K562 (cell line): ENCODE results near the gene MXRA7. TPM values are rescaled to one million over a fixed set of nuclear protein-coding genes. Genes with fewer than 3 reads are reported as not detected.

Source experiments
- E2F3 ChIP-seq: fragments of 250-450 bp; sonication (Bioruptor Pico); IDR thresholded peaks from 2 replicates; pipeline ENCODE4 v1.4.0; 2020; ENCODE audit warnings: mild to moderate bottlenecking
- JUND ChIP-seq, 2 experiments: IDR thresholded peaks; 2 replicates in 1 of 2; 3 replicates in 1 of 2; pipeline ENCODE4 v1.6.1; 2011; ENCODE audit warnings: borderline replicate concordance in 2 of 2, low read depth in 2 of 2, low read length in 2 of 2, improper control_type of control experiment in 1 of 2, missing biosample characterization in 1 of 2, missing genetic modification characterization in 1 of 2, missing genetic modification reagents in 1 of 2
- LCOR ChIP-seq: sonication (generic); formaldehyde crosslinking; IDR thresholded peaks from 2 replicates; pipeline ENCODE4 v1.8.0; 2022; ENCODE audit warnings: mild to moderate bottlenecking, missing genetic modification reagents
- SMARCE1 ChIP-seq: fragments of 450-650 bp; IDR thresholded peaks from 2 replicates; pipeline ENCODE4 v1.7.1; 2016; ENCODE audit warnings: mild to moderate bottlenecking
- TBP ChIP-seq: optimal IDR thresholded peaks from 2 replicates; pipeline ENCODE3; 2011; ENCODE audit warnings: low read depth, low read length, improper control_type of control experiment
- ZBTB8A ChIP-seq: fragments of 450-650 bp; IDR thresholded peaks from 2 replicates; pipeline ENCODE4 v1.6.1; 2018; ENCODE audit warnings: mild to moderate bottlenecking, moderate library complexity; ENCODE audit not compliant: partially characterized antibody
- ZEB2 ChIP-seq: fragments of 450-650 bp; IDR thresholded peaks from 2 replicates; pipeline ENCODE4 v1.6.1; 2016
- ZFX ChIP-seq: sonication (generic); formaldehyde crosslinking; IDR thresholded peaks from 2 replicates; pipeline ENCODE4 v1.8.0; 2022; ENCODE audit warnings: mild to moderate bottlenecking, missing genetic modification reagents, moderate library complexity
- ZNF124 ChIP-seq: sonication (generic); formaldehyde crosslinking; IDR thresholded peaks from 2 replicates; pipeline ENCODE4 v1.8.1; 2022; ENCODE audit warnings: missing genetic modification reagents
- ZNF316 ChIP-seq: fragments of 450-650 bp; IDR thresholded peaks from 2 replicates; pipeline ENCODE4 v1.6.1; 2016
- ZNF347 ChIP-seq: fragments of 450-650 bp; formaldehyde crosslinking; IDR thresholded peaks from 2 replicates; pipeline ENCODE4 v1.4.0; 2020; ENCODE audit warnings: low read depth, mild to moderate bottlenecking, moderate library complexity
- ZNF778 ChIP-seq: fragments of 450-650 bp; formaldehyde crosslinking; IDR thresholded peaks from 2 replicates; pipeline ENCODE4 v1.4.0; 2020; ENCODE audit warnings: mild to moderate bottlenecking, moderate library complexity
- polyA plus RNA-seq, 8 experiments: library from polyadenylated mRNA; depleted of rRNA in 4 of 8; stranded (reverse) in 5 of 8; unstranded in 3 of 8; fragments of >200 nt; fragmentation: Nextera tagmentation in 2 of 8; fragmentation: Illumina TruSeq in 1 of 8; extraction: Ambion mirVana in 2 of 8; extraction: Trizol in 1 of 8; gene quantifications; 2 replicates each; pipeline versions ENCODE4 v1.2.1 to v1.2.3, GENCODE V29; 2011 to 2014; ENCODE audit warnings: inconsistent platforms in 1 of 8, missing spikeins in 1 of 8
- total RNA-seq, 7 experiments: library from RNA; depleted of rRNA in 6 of 7; stranded (reverse); fragments of >200 nt in 6 of 7; fragmentation: Illumina TruSeq in 2 of 7; extraction: Trizol in 2 of 7; gene quantifications; 2 replicates each; pipeline versions ENCODE4 v1.2.1 to v1.2.3, GENCODE V29; 2011 to 2021; ENCODE audit warnings: low replicate concordance in 1 of 7
- TF ChIP-seq, protein P1 (sequence below): fragments of 450-650 bp; IDR thresholded peaks from 2 replicates; pipeline ENCODE4 v1.6.1; 2016; ENCODE audit warnings: antibody characterized with exemption
- TF ChIP-seq, protein P2 (sequence below): fragments of 250-450 bp; sonication (Bioruptor Pico); IDR thresholded peaks from 2 replicates; pipeline ENCODE4 v1.4.0; 2020; ENCODE audit warnings: borderline replicate concordance
- TF ChIP-seq, protein P3 (sequence below): IDR thresholded peaks from 3 replicates; pipeline ENCODE4 v1.6.1; 2011; ENCODE audit warnings: borderline replicate concordance, mild to moderate bottlenecking; ENCODE audit not compliant: insufficient read length, insufficient read depth
- TF ChIP-seq, protein P4 (sequence below): IDR thresholded peaks from 2 replicates; pipeline ENCODE4 v1.6.1; 2016; ENCODE audit warnings: missing genetic modification characterization, missing compliant biosample characterization
- TF ChIP-seq, protein P5 (sequence below): fragments of 250-450 bp; sonication (Bioruptor Pico); IDR thresholded peaks from 2 replicates; pipeline ENCODE4 v1.4.0; 2020

Gene MXRA7
- total and polyA plus RNA-seq, 9 of the 15 experiments (the other 6 are each of a cell fraction or from before 2014, with no cell fraction given): 2.6 to 38.4 (median 14.3) TPM

DNA sequence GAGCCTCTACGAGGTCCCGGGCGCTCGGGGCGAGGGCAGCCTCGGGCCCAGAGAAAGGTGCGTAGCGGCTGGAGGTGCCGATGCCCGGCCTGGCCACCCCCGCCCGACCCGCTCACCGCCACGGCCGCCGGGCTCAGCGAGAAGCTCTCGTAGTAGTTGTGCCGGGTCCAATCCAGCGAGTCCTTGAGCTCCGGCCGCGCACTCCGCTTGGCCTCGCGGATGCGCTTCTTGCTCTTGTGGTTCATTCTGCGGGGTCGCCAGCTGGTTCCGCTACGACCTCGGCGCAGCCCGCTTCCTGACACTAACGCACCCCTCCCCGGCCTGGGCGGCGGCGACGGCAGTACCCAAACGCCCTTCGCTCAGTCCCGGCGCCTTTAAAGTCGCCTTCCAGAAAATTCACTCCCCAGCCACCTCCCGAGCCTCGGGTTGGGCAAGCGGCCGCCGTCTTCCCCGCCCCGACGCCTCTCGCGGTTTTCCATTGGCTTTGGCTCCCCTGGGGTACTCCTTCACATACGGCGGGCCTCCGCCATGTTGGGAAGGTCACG is 15.5 kb upstream of the MXRA7 start, which contains the start of gene JMJD6 (continued):
- TF ChIP-seq, protein P1, sequence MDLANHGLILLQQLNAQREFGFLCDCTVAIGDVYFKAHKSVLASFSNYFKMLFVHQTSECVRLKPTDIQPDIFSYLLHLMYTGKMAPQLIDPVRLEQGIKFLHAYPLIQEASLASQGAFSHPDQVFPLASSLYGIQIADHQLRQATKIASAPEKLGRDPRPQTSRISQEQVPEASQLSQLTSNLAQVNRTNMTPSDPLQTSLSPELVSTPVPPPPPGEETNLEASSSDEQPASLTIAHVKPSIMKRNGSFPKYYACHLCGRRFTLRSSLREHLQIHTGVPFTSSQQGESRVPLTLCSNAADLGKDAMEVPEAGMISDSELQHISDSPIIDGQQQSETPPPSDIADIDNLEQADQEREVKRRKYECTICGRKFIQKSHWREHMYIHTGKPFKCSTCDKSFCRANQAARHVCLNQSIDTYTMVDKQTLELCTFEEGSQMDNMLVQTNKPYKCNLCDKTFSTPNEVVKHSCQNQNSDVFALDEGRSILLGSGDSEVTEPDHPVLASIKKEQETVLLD: no peak
- no peak for TF ChIP-seq TBP
- TF ChIP-seq E2F3 (CRISPR knock-in tag): 0 out of 2 replicates have a peak, but pooled peaks have one; percentile 13
- peak; percentile 85 for TF ChIP-seq ZFX
- TF ChIP-seq ZNF124 (CRISPR knock-in tag): no peak
- TF ChIP-seq, protein P2, sequence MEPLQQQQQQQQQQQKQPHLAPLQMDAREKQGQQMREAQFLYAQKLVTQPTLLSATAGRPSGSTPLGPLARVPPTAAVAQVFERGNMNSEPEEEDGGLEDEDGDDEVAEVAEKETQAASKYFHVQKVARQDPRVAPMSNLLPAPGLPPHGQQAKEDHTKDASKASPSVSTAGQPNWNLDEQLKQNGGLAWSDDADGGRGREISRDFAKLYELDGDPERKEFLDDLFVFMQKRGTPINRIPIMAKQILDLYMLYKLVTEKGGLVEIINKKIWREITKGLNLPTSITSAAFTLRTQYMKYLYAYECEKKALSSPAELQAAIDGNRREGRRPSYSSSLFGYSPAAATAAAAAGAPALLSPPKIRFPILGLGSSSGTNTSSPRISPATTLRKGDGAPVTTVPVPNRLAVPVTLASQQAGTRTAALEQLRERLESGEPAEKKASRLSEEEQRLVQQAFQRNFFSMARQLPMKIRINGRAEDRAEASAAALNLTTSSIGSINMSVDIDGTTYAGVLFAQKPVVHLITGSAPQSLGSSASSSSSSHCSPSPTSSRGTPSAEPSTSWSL (CRISPR knock-in tag): no peak
- TF ChIP-seq ZNF778 (CRISPR knock-in tag): no peak
- TF ChIP-seq, protein P3, sequence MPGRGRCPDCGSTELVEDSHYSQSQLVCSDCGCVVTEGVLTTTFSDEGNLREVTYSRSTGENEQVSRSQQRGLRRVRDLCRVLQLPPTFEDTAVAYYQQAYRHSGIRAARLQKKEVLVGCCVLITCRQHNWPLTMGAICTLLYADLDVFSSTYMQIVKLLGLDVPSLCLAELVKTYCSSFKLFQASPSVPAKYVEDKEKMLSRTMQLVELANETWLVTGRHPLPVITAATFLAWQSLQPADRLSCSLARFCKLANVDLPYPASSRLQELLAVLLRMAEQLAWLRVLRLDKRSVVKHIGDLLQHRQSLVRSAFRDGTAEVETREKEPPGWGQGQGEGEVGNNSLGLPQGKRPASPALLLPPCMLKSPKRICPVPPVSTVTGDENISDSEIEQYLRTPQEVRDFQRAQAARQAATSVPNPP: no peak
- TF ChIP-seq LCOR: no peak
- TF ChIP-seq, protein P4, sequence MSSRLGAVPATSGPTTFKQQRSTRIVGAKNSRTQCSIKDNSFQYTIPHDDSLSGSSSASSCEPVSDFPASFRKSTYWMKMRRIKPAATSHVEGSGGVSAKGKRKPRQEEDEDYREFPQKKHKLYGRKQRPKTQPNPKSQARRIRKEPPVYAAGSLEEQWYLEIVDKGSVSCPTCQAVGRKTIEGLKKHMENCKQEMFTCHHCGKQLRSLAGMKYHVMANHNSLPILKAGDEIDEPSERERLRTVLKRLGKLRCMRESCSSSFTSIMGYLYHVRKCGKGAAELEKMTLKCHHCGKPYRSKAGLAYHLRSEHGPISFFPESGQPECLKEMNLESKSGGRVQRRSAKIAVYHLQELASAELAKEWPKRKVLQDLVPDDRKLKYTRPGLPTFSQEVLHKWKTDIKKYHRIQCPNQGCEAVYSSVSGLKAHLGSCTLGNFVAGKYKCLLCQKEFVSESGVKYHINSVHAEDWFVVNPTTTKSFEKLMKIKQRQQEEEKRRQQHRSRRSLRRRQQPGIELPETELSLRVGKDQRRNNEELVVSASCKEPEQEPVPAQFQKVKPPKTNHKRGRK (tag): no peak
- TF ChIP-seq ZEB2: no peak
- TF ChIP-seq, protein P5, sequence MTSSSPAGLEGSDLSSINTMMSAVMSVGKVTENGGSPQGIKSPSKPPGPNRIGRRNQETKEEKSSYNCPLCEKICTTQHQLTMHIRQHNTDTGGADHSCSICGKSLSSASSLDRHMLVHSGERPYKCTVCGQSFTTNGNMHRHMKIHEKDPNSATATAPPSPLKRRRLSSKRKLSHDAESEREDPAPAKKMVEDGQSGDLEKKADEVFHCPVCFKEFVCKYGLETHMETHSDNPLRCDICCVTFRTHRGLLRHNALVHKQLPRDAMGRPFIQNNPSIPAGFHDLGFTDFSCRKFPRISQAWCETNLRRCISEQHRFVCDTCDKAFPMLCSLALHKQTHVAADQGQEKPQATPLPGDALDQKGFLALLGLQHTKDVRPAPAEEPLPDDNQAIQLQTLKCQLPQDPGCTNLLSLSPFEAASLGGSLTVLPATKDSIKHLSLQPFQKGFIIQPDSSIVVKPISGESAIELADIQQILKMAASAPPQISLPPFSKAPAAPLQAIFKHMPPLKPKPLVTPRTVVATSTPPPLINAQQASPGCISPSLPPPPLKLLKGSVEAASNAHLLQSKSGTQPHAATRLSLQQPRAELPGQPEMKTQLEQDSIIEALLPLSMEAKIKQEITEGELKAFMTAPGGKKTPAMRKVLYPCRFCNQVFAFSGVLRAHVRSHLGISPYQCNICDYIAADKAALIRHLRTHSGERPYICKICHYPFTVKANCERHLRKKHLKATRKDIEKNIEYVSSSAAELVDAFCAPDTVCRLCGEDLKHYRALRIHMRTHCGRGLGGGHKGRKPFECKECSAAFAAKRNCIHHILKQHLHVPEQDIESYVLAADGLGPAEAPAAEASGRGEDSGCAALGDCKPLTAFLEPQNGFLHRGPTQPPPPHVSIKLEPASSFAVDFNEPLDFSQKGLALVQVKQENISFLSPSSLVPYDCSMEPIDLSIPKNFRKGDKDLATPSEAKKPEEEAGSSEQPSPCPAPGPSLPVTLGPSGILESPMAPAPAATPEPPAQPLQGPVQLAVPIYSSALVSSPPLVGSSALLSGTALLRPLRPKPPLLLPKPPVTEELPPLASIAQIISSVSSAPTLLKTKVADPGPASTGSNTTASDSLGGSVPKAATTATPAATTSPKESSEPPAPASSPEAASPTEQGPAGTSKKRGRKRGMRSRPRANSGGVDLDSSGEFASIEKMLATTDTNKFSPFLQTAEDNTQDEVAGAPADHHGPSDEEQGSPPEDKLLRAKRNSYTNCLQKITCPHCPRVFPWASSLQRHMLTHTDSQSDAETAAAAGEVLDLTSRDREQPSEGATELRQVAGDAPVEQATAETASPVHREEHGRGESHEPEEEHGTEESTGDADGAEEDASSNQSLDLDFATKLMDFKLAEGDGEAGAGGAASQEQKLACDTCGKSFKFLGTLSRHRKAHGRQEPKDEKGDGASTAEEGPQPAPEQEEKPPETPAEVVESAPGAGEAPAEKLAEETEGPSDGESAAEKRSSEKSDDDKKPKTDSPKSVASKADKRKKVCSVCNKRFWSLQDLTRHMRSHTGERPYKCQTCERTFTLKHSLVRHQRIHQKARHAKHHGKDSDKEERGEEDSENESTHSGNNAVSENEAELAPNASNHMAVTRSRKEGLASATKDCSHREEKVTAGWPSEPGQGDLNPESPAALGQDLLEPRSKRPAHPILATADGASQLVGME: 0 out of 2 replicates have a peak, but pooled peaks have one; percentile 8
- no peak for TF ChIP-seq JUND (IDR thresholded peaks at IDR 0.05; ENCODE audit: borderline replicate concordance, low read depth, low read length)
- TF ChIP-seq JUND (tag; IDR thresholded peaks at IDR 0.05; ENCODE audit: borderline replicate concordance, low read depth, low read length): no peak
- TF ChIP-seq ZNF347 (CRISPR knock-in tag): no peak
- TF ChIP-seq ZNF316: no peak
- no peak for TF ChIP-seq SMARCE1
- no peak for TF ChIP-seq ZBTB8A
